Mesodermal cell (in vitro differentiated cells): Measurements from ENCODE around the gene CHRNB2.

ENCODE experiments used
- H3K27ac ChIP-seq: 2 replicates; pipeline ENCODE4 v1.7.0; 2013; ENCODE audit warnings: mild to moderate bottlenecking, low read depth, low read length, moderate library complexity; ENCODE audit not compliant: severe bottlenecking
- H3K36me3 ChIP-seq: 2 replicates; pipeline ENCODE4 v1.7.1; 2013; ENCODE audit warnings: mild to moderate bottlenecking, low read length, moderate library complexity; ENCODE audit not compliant: control insufficient read depth, insufficient read depth
- H3K4me1 ChIP-seq: one replicate; pipeline ENCODE4 v1.7.1; 2013; ENCODE audit warnings: mild to moderate bottlenecking, low read length; ENCODE audit not compliant: insufficient read depth, control insufficient read depth, poor library complexity, severe bottlenecking
- H3K4me3 ChIP-seq: 2 replicates; pipeline ENCODE4 v1.7.0; 2013; ENCODE audit warnings: low read length, control low read depth, mild to moderate bottlenecking; ENCODE audit not compliant: insufficient read depth, poor library complexity, severe bottlenecking; ENCODE audit errors: extremely low read depth
- H3K9me3 ChIP-seq: 2 replicates; pipeline ENCODE4 v1.7.1; 2013; ENCODE audit warnings: mild to moderate bottlenecking, low read length, moderate library complexity; ENCODE audit not compliant: control insufficient read depth
- WGBS, 2 experiments: methylation state at CpG; one replicate each; pipeline ENCODE4 v1.1.5; 2013; ENCODE audit warnings: missing lambda C conversion rate in 2 of 2; ENCODE audit not compliant: insufficient coverage in 2 of 2; 5-methylcytosine and 5-hydroxymethylcytosine counted together

The CHRNB2 gene

DNA sequence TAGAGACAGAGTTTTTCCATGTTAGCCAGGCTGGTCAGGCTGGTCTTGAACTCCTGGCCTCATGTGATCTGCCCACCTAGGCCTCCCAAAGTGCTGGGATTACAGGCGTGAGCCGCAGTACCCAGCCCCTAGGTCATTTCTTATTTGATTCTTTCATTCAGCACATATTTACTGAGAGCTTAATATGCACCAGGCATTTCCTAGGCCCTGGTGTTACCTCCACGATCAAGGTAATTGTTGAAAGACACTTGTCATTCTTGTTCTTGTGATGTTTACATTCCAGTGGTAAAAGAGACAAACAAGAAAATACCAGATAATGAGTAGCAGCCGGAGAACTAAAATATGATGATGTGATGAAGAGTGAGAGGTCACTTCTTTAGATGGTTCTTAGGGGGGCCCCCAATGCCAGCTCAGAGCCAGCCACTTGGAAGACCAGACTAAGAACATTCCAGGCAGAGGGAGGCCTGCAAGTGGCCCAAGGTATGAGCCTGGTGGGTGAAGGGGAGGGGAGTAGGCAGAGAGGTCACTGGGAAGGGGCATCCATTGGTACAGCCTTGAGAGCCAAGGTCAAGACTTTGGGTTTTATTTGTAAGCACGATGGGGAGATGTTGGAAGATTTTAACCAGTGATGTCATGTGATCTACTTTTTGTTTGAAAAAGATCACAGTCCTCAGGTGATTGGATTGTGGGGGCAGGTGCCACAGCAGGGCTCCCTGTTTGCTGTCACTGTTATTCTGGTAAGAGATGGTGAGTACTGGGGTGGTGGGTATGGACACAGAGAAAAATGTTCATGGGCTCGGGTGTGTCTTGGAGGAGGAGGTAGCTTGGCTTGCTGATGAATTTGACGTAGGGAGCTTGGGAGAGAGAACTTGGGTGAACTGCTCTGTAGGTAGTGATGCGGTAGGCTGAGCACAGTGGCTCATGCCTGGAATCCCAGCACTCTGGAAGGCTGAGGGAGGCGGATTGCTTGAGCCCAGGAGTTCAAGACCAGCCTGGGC is 27.8 kb upstream of the CHRNB2 start:
- H3K4me3 ChIP-seq: no peak overlapping the region
- no peaks in the 10 kb centered on the region for H3K36me3 ChIP-seq
- H3K27ac ChIP-seq: no peak overlapping the region
- no peaks in the 10 kb centered on the region for H3K9me3 ChIP-seq
- H3K4me1 ChIP-seq: no peaks in the 10 kb centered on the region
- WGBS, 2 experiments: 86 to 89% methylated on average over 7 to 9 of the region's 9 CpGs

GRCh38 chr1:154541231-154541630 is 26.3 kb upstream of the CHRNB2 start:
- 47 to 66% methylated on average over 4 to 6 of the region's 6 CpGs for WGBS, 2 experiments
- H3K4me3 ChIP-seq: no peak overlapping the region
- H3K9me3 ChIP-seq: no peaks in the 10 kb centered on the region
- no peaks in the 10 kb centered on the region for H3K4me1 ChIP-seq
- H3K27ac ChIP-seq: no peak overlapping the region
- H3K36me3 ChIP-seq: no peaks in the 10 kb centered on the region

DNA sequence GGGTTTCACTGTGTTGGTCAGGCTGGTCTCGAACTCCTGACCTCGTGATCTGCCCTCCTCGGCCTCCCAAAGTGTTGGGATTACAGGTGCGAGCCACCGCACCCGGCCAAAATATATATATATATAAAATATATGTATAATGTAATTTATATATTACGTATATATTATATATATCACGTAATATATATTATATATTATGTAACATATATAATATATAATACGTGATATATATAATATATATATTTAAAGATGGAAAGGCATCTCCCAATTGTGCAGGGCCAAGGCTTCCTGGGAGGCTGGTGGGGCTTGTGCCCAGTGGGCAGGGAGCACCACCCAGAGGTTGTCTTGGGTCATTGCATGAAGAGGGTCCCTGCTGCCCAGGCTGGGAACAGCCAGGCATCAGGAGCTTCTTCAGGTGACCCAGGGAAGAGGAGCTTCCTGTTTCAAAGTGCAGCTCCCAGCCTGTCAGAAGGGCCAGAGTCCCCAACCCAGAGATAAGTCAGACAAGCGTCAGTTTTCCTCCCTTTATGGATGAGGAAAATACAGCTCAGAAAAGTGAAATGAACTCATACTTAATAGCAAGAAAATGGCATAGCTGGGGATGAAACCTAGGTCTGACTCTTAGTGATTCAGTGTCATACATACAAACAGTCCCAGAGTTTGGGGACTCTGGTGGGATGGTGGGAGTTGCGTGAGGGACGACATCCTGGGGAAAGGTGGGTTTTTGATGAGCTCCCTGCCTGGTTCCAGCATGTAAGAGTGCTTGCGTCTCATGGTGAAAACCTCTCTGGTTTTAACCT is 21.1 kb upstream of the CHRNB2 start:
- 94 to 100% methylated on average over 2 to 3 of the region's 13 CpGs for WGBS, 2 experiments
- Histone ChIP-seq H3K4me3 (no peak overlapping the region), H3K4me1 (no peaks in the 10 kb centered on the region), H3K9me3 (no peaks in the 10 kb centered on the region), H3K36me3 (peaks cover 28% of the 10 kb centered on the region), H3K27ac (no peak overlapping the region)

DNA sequence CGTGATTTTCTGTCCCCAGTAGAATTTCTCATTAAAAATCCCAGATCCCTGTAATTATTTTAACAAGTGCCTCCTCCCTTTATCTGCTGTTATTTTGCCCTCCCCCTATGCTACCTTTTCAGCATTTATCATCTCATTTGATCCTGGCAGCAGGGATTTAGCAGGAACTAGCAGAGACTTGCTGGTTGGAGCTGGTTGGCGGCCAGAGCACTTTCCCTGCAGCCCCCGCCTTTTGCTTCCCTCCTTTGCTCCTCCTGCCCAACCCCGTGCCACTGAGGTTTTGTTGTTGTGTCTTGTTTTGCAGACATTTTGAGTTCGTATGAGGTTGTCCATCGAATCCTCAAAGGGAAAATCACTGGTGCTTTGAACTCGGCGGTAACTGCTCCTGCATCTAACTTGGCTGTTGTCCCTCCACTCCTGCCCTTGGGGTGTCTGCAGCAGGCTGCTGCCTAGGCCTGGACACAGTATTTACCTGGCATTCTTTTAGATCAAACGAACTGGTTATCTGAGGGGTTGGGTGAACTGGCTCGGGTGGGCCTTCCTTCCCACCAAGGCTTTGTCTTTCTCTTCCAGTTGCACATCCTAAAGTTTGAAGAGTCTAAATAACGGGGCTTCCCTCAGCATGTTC is 20.4 kb upstream of the CHRNB2 start:
- Histone ChIP-seq H3K4me1 (no peaks in the 10 kb centered on the region), H3K27ac (no peak overlapping the region), H3K4me3 (no peak overlapping the region), H3K36me3 (peaks cover 36% of the 10 kb centered on the region), H3K9me3 (no peaks in the 10 kb centered on the region)
- WGBS, 2 experiments: 82 to 88% methylated on average over 8 to 9 of the region's 11 CpGs

- Histone ChIP-seq H3K9me3 (no peaks in the 10 kb centered on the region), H3K36me3 (peaks cover 44% of the 10 kb centered on the region), H3K4me3 (no peak overlapping the region), H3K4me1 (no peaks in the 10 kb centered on the region), H3K27ac (no peak overlapping the region)
- WGBS, 2 experiments: no CpG with 5 or more reads among the region's 1 CpG
Observed at GRCh38 chr1:154548028-154548427, 19.6 kb upstream of the CHRNB2 start.

DNA sequence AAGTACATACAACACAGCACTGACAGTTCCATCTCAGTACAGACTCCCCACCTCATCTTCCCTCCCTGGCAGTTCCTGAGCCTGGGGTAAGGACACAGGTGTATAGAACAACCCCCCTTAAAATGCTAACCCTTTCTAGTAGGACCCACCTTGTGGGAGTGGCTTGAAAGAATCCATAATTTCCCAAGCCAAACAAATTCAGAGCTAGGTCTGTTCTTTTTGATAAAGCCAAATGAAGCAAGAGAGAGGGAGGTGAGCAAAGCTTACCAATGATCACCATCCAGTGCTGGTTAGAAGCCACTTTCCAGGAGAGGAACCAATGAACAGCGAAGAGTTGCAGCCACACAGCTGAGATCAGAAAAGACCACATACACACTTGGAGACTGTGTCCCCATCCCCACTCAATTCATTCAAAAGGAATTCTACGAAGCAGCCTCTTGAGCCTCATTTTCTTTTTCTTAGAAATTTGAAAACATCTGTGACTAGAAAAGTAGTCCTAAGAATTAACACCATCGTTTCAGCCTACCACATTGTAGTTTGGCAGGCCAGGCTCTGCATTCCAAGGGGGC is 18.3 kb upstream of the CHRNB2 start:
- Histone ChIP-seq H3K27ac (no peak overlapping the region), H3K9me3 (no peaks in the 10 kb centered on the region), H3K4me1 (no peaks in the 10 kb centered on the region), H3K36me3 (peaks cover 56% of the 10 kb centered on the region), H3K4me3 (no peak overlapping the region)
- WGBS, 2 experiments: 100% methylated on average over 1 to 3 of the region's 3 CpGs

GRCh38 chr1:154550070-154550469 is 17.5 kb upstream of the CHRNB2 start:
- no peaks in the 10 kb centered on the region for H3K4me1 ChIP-seq
- peaks cover 64% of the 10 kb centered on the region for H3K36me3 ChIP-seq
- WGBS, 2 experiments: 92 to 93% methylated on average over 5 of the region's 5 CpGs
- H3K4me3 ChIP-seq: no peak overlapping the region
- H3K27ac ChIP-seq: no peak overlapping the region
- H3K9me3 ChIP-seq: no peaks in the 10 kb centered on the region

DNA sequence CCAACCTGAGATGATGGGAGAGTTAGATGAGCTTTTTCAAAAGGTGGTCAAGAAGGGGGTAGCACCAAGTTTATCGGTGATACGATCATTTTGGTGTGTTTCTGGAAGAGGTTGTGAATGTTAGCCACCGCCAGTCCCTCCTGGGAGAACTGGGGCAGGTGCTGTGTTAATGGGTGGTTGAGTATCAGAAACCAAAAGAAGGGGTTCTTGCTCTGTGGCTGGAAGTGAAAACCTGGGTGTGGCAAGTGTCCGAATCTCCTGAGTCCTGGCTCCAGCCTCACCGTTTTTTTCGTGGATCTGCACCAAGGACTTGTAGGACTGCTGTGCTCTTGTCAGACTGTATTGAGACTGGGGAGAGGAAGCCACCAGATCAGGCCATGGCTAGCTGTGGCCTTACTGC is 16.9 kb upstream of the CHRNB2 start:
- H3K4me1 ChIP-seq: no peaks in the 10 kb centered on the region
- H3K36me3 ChIP-seq: peaks cover 70% of the 10 kb centered on the region
- WGBS, 2 experiments: 77 to 81% methylated on average over 5 to 6 of the region's 6 CpGs
- H3K4me3 ChIP-seq: no peak overlapping the region
- H3K27ac ChIP-seq: no peak overlapping the region
- H3K9me3 ChIP-seq: no peaks in the 10 kb centered on the region

DNA sequence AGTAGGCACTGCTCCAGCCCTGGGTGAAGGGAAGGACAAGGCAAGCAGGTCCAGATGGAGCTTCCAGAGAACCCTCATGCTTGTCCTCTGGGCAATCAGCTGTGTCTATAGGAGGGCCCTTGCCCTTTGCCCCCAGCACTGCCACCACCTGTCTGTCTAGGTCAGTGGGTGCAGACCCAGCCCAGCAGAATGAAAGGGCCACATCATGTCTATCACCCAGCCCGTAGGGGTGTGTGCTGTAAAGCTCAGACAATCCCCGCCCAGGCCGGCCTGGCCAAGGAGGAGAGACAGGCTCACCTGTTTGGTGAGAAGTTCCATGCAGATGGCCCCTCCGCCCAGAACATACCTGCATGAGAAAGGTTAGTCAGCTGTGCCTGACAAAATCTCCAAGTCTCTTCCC is 16.1 kb upstream of the CHRNB2 start:
- WGBS, 2 experiments: 91 to 97% methylated on average over 4 of the region's 4 CpGs
- H3K4me3 ChIP-seq: no peak overlapping the region
- H3K27ac ChIP-seq: no peak overlapping the region
- H3K36me3 ChIP-seq: peaks cover 74% of the 10 kb centered on the region
- peaks cover 7% of the 10 kb centered on the region for H3K4me1 ChIP-seq
- H3K9me3 ChIP-seq: no peaks in the 10 kb centered on the region

DNA sequence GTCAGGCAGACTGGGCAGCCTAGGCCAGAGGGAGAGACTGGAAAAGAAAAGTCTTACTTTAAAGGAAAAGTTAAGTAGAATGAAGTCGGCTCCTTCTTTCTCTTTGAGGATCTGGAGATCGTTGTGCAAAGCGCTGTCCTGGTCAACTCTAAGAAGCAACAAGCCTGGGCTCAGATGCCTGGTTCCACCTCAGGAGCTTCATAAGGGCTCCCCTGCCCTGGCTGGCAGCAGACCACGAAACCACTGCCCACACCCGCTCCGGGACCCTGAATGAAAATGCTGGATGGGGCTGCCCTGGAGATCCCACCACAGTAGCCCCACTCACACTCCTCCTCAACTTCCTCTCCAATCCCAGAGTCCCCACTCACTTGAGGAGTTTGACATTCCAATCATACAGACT is 15.5 kb upstream of the CHRNB2 start:
- peaks cover 13% of the 10 kb centered on the region for H3K4me1 ChIP-seq
- no peak overlapping the region for H3K4me3 ChIP-seq
- H3K27ac ChIP-seq: no peak overlapping the region
- 94 to 98% methylated on average over 6 of the region's 6 CpGs for whole genome bisulfite sequencing, 2 experiments
- H3K9me3 ChIP-seq: no peaks in the 10 kb centered on the region
- H3K36me3 ChIP-seq: peaks cover 74% of the 10 kb centered on the region
